Stimulated activated CD8-positive, alpha-beta memory T cell treated with anti-CD3 and anti-CD28 coated beads, Interleukin-2, amount 100 ng/mL, for 48 hours (primary cell): ENCODE measurements around the gene NEK2.
"Not testable (repeated sequence)": the region's sequence is repeated elsewhere in the genome, so short reads cannot be mapped to it uniquely, and the experiment has no call there.

ENCODE experiments used
- DNase-seq, 2 donors: peaks; one replicate each; pipeline ENCODE4 v3.0.0-alpha.2; 2020; ENCODE audit warnings: low read depth in 2 of 2

The NEK2 gene

GRCh38 chr1:211675230-211676105, at the start of gene NEK2:
NEK2 (minus strand) TSS chr1:211675621; CDS start chr1:211675479, 142 bp downstream.
- peak; percentile 74 to 81 for DNase-seq

- DNase-seq, result no peak
Measured at GRCh38 chr1:211724687-211725196, 49.3 kb upstream of the NEK2 start.

- DNase-seq, result no peak
Measured at GRCh38 chr1:211723273-211723672, 47.9 kb upstream of the NEK2 start.

- no peak for DNase-seq
Measured at GRCh38 chr1:211722277-211723175, 47.1 kb upstream of the NEK2 start.

GRCh38 chr1:211716555-211716954, 41.1 kb upstream of the NEK2 start:
- not testable (repeated sequence) for DNase-seq

GRCh38 chr1:211715971-211716370, 40.5 kb upstream of the NEK2 start:
- DNase-seq, result no peak

GRCh38 chr1:211714154-211714553, 38.7 kb upstream of the NEK2 start:
- DNase-seq, result no peak

- no peak for DNase-seq
Measured at GRCh38 chr1:211713231-211713630, 37.8 kb upstream of the NEK2 start.

GRCh38 chr1:211711315-211711705, 35.9 kb upstream of the NEK2 start:
- no peak for DNase-seq

- no peak for DNase-seq
Measured at GRCh38 chr1:211710566-211711314, 35.3 kb upstream of the NEK2 start.

- DNase-seq, result no peak
Measured at GRCh38 chr1:211708926-211709325, 33.5 kb upstream of the NEK2 start.

- no peak for DNase-seq
Measured at GRCh38 chr1:211708006-211708405, 32.6 kb upstream of the NEK2 start.

- no peak for DNase-seq
Measured at GRCh38 chr1:211705467-211706091, 30.2 kb upstream of the NEK2 start.

- DNase-seq, result no peak
Measured at GRCh38 chr1:211704543-211704942, 29.1 kb upstream of the NEK2 start.

- no peak for DNase-seq
Measured at GRCh38 chr1:211703812-211704537, 28.6 kb upstream of the NEK2 start.

GRCh38 chr1:211701733-211702132, 26.3 kb upstream of the NEK2 start:
- DNase-seq, result no peak

- DNase-seq, result no peak
Measured at GRCh38 chr1:211699059-211699458, 23.6 kb upstream of the NEK2 start.

GRCh38 chr1:211698161-211699026, 23.0 kb upstream of the NEK2 start:
- DNase-seq, result peak; percentile 71 to 80

GRCh38 chr1:211697356-211697755, 21.9 kb upstream of the NEK2 start:
- no peak for DNase-seq
